HG03064 (cell line): ENCODE results near the gene CTDSPL.

Experiments used
- ATAC-seq: cut with Tn5 transposase; IDR thresholded peaks from one replicate; pipeline ENCODE4 v1.9.1; 2021; ENCODE audit warnings: low read depth; ENCODE audit not compliant: unreplicated experiment

Gene CTDSPL

GRCh38 chr3:37938011-37938410 lies 76.3 kb downstream of the CTDSPL start:
- ATAC-seq: no peak

- no peak for ATAC-seq
These were observed 78.7 kb downstream of the CTDSPL start for GRCh38 chr3:37940242-37940908.

- no peak for ATAC-seq
These were observed 80.2 kb downstream of the CTDSPL start for GRCh38 chr3:37941608-37942508.

- ATAC-seq: no peak
These were observed 81.0 kb downstream of the CTDSPL start for GRCh38 chr3:37942646-37943045.

GRCh38 chr3:37943126-37943525 lies 81.4 kb downstream of the CTDSPL start:
- ATAC-seq: no peak

GRCh38 chr3:37943631-37944314 lies 82.1 kb downstream of the CTDSPL start:
- no peak for ATAC-seq

- ATAC-seq: no peak
These were observed 82.7 kb downstream of the CTDSPL start for GRCh38 chr3:37944391-37944842.

- ATAC-seq: no peak
These were observed 83.6 kb downstream of the CTDSPL start for GRCh38 chr3:37945156-37945806.

- no peak for ATAC-seq
These were observed 84.3 kb downstream of the CTDSPL start for GRCh38 chr3:37945807-37946530.

GRCh38 chr3:37946531-37946889 lies 84.8 kb downstream of the CTDSPL start:
- ATAC-seq: no peak

- ATAC-seq: no peak
These were observed 88.2 kb downstream of the CTDSPL start for GRCh38 chr3:37949866-37950265.

- ATAC-seq: no peak
These were observed 90.9 kb downstream of the CTDSPL start for GRCh38 chr3:37952564-37952963.

- ATAC-seq: no peak
These were observed 91.5 kb downstream of the CTDSPL start for GRCh38 chr3:37953226-37953625.

- ATAC-seq: no peak
These were observed 92.2 kb downstream of the CTDSPL start for GRCh38 chr3:37953707-37954394.

GRCh38 chr3:37954881-37955280 lies 93.2 kb downstream of the CTDSPL start:
- ATAC-seq: no peak

- no peak for ATAC-seq
These were observed 94.4 kb downstream of the CTDSPL start for GRCh38 chr3:37955918-37956707.

- ATAC-seq: peak; percentile 73
These were observed 95.3 kb downstream of the CTDSPL start for GRCh38 chr3:37956723-37957538.

- ATAC-seq: peak; percentile 31
These were observed 95.9 kb downstream of the CTDSPL start for GRCh38 chr3:37957539-37957936.
